Measurements from ENCODE around the gene SCUBE1. TPM values are rescaled to one million over a fixed set of nuclear protein-coding genes. Genes with fewer than 3 reads are reported as not detected.

Gene SCUBE1
- total RNA-seq, 4 donors from 2014 or later, result 37.3 to 107 (median 75.9) TPM

DNA sequence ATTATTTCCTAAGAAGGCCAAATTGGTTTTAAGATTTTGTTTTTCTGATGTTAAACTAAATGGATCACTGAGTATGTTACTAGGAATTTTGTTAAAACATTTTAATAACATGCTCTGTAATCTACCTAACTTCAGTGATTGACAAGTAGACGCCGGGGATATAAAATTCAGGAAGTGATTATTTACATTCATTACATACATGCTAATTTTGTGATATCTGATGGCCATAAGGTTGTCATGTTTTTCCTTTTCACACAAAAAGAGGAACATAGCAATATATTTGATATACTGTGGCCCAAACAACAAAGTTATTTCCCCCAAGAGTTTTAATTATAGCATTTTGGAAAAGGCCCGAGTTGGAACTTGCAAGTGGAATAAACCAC is 12.1 kb downstream of the SCUBE1 start:
- Histone ChIP-seq H3K9me3 (no peaks in the 10 kb centered on the region), H3K4me3 (no peak overlapping the region), H3K4me1 (peaks cover 0 to 71% (median 10%) of the 10 kb centered on the region in 3 donors), H3K27ac (peak overlapping the region in 1 of 4 donors; percentile 41), H3K27me3 (no peaks in the 10 kb centered on the region), H3K36me3 (peaks cover 0 to 13% of the 10 kb centered on the region in 2 donors)
- 49 to 56% methylated on average over 3 of the region's 3 CpGs for WGBS, 2 donors (ENCODE audit: low coverage in 1 of 2)
- no peak for ATAC-seq
- TF ChIP-seq POLR2A (IDR thresholded peaks at IDR 0.05) (no peak), EP300 (IDR thresholded peaks at IDR 0.05) (no peak), POLR2AphosphoS5 (IDR thresholded peaks at IDR 0.05) (no peak)
- TF ChIP-seq, protein P1, sequence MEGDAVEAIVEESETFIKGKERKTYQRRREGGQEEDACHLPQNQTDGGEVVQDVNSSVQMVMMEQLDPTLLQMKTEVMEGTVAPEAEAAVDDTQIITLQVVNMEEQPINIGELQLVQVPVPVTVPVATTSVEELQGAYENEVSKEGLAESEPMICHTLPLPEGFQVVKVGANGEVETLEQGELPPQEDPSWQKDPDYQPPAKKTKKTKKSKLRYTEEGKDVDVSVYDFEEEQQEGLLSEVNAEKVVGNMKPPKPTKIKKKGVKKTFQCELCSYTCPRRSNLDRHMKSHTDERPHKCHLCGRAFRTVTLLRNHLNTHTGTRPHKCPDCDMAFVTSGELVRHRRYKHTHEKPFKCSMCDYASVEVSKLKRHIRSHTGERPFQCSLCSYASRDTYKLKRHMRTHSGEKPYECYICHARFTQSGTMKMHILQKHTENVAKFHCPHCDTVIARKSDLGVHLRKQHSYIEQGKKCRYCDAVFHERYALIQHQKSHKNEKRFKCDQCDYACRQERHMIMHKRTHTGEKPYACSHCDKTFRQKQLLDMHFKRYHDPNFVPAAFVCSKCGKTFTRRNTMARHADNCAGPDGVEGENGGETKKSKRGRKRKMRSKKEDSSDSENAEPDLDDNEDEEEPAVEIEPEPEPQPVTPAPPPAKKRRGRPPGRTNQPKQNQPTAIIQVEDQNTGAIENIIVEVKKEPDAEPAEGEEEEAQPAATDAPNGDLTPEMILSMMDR (IDR thresholded peaks at IDR 0.05), result no peak

GRCh38 chr22:43330178-43331068 is 12.7 kb downstream of the SCUBE1 start:
- peak overlapping the region in 1 of 4 donors; percentile 41 for H3K27ac ChIP-seq
- WGBS, 2 donors (ENCODE audit: low coverage in 1 of 2), result 54 to 88% methylated on average over 4 to 7 of the region's 7 CpGs
- no peak overlapping the region for H3K4me3 ChIP-seq
- TF ChIP-seq EP300 (IDR thresholded peaks at IDR 0.05), result no peak
- TF ChIP-seq POLR2A (IDR thresholded peaks at IDR 0.05), result no peak
- TF ChIP-seq POLR2AphosphoS5 (IDR thresholded peaks at IDR 0.05), result no peak
- TF ChIP-seq, protein P1 (IDR thresholded peaks at IDR 0.05), result no peak
- no peaks in the 10 kb centered on the region for H3K9me3 ChIP-seq
- peaks cover 0 to 70% (median 10%) of the 10 kb centered on the region in 3 donors for H3K4me1 ChIP-seq
- no peaks in the 10 kb centered on the region for H3K27me3 ChIP-seq
- H3K36me3 ChIP-seq, result peaks cover 0 to 7% of the 10 kb centered on the region in 2 donors
- peak; percentile 36 for ATAC-seq

DNA sequence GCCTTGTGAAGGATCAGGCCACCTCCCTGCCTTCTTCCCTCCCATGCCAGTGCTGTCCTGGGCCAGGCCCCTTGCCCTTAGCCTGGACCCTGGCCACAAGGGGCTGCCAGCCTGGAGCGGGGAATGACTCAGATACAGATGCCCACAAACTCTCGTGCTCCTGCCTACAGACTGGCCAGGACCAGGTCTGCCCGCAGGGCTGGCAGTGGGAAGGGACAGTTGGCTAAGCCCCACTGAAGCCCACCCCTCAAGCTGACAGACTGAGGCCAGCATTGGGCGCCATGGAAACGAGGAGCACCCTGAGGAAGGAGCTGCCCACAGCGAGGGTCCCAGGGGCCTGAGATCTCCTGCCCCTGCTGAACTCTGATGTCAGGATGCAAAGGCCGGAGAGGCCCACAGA is 14.1 kb downstream of the SCUBE1 start:
- 83% methylated on average over 1 of the region's 7 CpGs; no CpG with 5 or more reads in 1 of the 2 donors for WGBS, 2 donors (ENCODE audit: low coverage in 1 of 2)
- H3K4me1 ChIP-seq, result peaks cover 0 to 76% (median 10%) of the 10 kb centered on the region in 3 donors
- H3K36me3 ChIP-seq, result no peaks in the 10 kb centered on the region
- no peaks in the 10 kb centered on the region for H3K27me3 ChIP-seq
- no peak for TF ChIP-seq POLR2AphosphoS5 (IDR thresholded peaks at IDR 0.05)
- TF ChIP-seq POLR2A (IDR thresholded peaks at IDR 0.05), result no peak
- no peak for TF ChIP-seq EP300 (IDR thresholded peaks at IDR 0.05)
- TF ChIP-seq, protein P1 (IDR thresholded peaks at IDR 0.05), result no peak
- no peaks in the 10 kb centered on the region for H3K9me3 ChIP-seq
- H3K27ac ChIP-seq, result no peak overlapping the region
- no peak for ATAC-seq
- no peak overlapping the region for H3K4me3 ChIP-seq

DNA sequence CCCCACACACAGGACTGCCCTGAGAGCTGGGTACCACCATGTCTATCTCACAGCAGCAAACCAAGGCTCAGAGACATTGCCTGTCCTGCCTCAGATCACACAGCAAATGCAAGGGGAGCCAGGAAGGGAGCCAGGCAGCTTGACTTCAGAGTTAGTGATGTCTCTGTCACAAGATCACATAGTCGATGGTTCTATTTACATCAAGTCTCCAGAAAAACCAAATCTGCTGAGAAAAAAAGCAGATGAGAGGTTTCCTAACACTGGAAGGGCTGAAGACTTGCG is 16.1 kb downstream of the SCUBE1 start:
- no peaks in the 10 kb centered on the region for H3K27me3 ChIP-seq
- 33% methylated on average over 1 of the region's 2 CpGs; no CpG with 5 or more reads in 1 of the 2 donors for WGBS, 2 donors (ENCODE audit: low coverage in 1 of 2)
- H3K9me3 ChIP-seq, result no peaks in the 10 kb centered on the region
- TF ChIP-seq POLR2A (IDR thresholded peaks at IDR 0.05), result no peak
- TF ChIP-seq, protein P1 (IDR thresholded peaks at IDR 0.05), result no peak
- TF ChIP-seq POLR2AphosphoS5 (IDR thresholded peaks at IDR 0.05), result no peak
- TF ChIP-seq EP300 (IDR thresholded peaks at IDR 0.05), result no peak
- ATAC-seq, result no peak
- H3K36me3 ChIP-seq, result no peaks in the 10 kb centered on the region
- no peak overlapping the region for H3K27ac ChIP-seq
- H3K4me3 ChIP-seq, result no peak overlapping the region
- peaks cover 0 to 72% (median 10%) of the 10 kb centered on the region in 3 donors for H3K4me1 ChIP-seq

Measured in gastroesophageal sphincter (tissue), 4 donors.